Upper lobe of left lung (tissue), 4 donors: ENCODE results near the gene KLF3.

Experiments used
- CTCF ChIP-seq, 6 experiments: fragments of 450-650 bp in 4 of 6; fragments of 200-600 bp in 2 of 6; sonication (generic) in 2 of 6; IDR thresholded peaks; one replicate each; pipeline ENCODE4 v1.5.1; 2016 to 2019; ENCODE audit warnings: antibody characterized with exemption in 6 of 6
- EP300 ChIP-seq, 4 donors: sonication (generic); formaldehyde crosslinking; IDR thresholded peaks; one replicate each; pipeline ENCODE4 v1.5.1; 2017; ENCODE audit warnings: antibody characterized with exemption in 4 of 4, control low read depth in 2 of 4
- POLR2A ChIP-seq, 4 donors: fragments of 450-650 bp; IDR thresholded peaks; one replicate each; pipeline ENCODE4 v1.5.1; 2016 to 2017; ENCODE audit warnings: antibody characterized with exemption in 4 of 4, mild to moderate bottlenecking in 2 of 4

DNA sequence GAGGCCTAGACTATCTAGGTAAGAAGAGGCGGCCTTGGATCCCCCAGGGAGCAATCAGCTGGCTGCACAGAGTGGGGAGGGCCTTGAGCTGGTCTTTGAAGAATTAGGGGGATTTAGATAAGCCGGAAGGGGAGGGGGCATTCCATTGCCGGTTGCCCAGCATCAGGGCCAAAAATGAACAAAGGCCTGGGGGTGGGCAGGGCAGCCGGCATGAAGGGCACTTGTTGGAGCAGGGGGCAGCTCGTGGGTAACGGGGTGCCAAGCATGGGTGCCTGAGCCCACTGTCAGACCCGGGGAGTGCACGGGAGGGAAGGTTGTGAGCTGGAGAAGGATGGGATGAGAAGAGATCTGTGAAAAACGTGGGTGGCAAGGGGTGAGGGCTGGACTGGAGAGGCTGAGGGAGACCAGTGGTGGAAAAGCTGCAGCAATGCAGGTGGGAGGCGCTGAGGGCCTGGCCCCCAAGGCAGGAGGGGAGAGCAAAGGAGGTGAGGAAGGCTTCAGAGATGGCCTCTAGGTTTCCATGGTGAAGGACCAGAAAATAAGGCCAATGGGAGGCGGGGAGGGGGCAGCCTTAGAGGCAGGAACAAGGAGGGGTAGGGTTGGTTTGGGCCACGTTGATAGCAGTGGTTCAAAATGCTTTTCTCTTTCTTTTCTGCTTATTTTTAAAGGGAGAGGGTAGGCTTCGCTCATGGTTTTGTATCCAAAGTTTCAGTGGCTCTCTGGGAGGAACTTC, 8.6 kb downstream of the KLF3 start:
- TF ChIP-seq CTCF (IDR thresholded peaks at IDR 0.05) (no peak), POLR2A (IDR thresholded peaks at IDR 0.05) (no peak), EP300 (IDR thresholded peaks at IDR 0.05) (no peak)
